ENCODE measurements around the gene FOXN1. TPM values are rescaled to one million over a fixed set of nuclear protein-coding genes. Genes with fewer than 3 reads are reported as not detected.

Gene FOXN1
- total RNA-seq, 3 donors from 2014 or later, result 0.29 TPM; not detected in 2

- intact Hi-C loops (cut with DNase I; ENCODE audit: low total_unique reads), result no loop called here
- Histone ChIP-seq H3K36me3 (no peaks in the 10 kb centered on the region), H3K27me3 (no peaks in the 10 kb centered on the region), H3K9me3 (no peaks in the 10 kb centered on the region), H3K27ac (peak overlapping the region; percentile 45 to 72), H3K4me1 (peaks cover 0 to 13% of the 10 kb centered on the region in 2 donors), H3K4me3 (no peak overlapping the region)
- DNase-seq (ENCODE audit: low spot score in 2 of 2), result peak in 1 of 2 donors; percentile 48
- TF ChIP-seq POLR2A (IDR thresholded peaks at IDR 0.05), result no peak
- TF ChIP-seq CTCF (IDR thresholded peaks at IDR 0.05), result no peak
- TF ChIP-seq POLR2AphosphoS5 (IDR thresholded peaks at IDR 0.05), result no peak
Measured at GRCh38 chr17:28475151-28475900, 30.8 kb upstream of the FOXN1 start.

DNA sequence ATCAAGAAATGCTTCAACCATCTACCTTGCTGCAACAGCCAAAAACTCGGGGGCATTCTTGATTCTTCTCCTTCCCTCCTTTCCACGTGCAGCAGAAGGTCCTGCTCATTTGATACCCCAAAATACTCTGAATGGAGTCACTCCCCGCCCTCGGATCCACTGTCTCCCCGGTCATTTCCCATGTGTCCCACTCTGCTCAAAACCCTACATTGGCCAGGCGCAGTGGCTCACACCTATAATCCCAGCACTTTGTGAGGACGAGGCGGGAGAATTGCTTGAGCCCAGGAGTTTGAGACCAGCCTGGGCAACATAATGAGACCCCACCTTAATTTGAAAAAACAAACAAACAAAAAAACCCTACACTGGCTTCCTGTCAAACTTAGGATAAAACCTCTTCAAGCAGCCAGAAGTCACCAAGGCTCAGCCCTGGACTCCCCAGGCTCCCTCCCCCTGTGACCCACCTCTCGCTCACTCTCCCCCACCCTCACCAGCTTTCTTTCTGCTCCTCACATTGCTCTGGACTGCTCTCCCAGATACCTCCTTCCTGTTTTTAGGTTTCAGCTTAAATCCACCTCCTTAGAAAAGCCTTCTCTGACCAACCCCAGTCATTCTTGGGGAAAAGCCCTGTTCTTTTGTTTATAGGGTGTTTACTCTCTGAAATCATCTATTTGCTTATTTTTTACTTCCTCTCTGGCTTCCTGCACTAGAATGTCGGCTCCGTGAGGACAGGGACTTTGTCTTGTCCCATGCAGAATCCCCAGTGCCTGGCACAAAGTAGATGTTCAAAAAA is 29.9 kb upstream of the FOXN1 start:
- Histone ChIP-seq H3K27ac (peak overlapping the region in 1 of 2 donors; percentile 72), H3K4me1 (peaks cover 0 to 8% of the 10 kb centered on the region in 2 donors), H3K9me3 (no peaks in the 10 kb centered on the region), H3K4me3 (no peak overlapping the region), H3K27me3 (no peaks in the 10 kb centered on the region), H3K36me3 (no peaks in the 10 kb centered on the region)
- peak in 1 of 2 donors; percentile 9 for DNase-seq (ENCODE audit: low spot score in 2 of 2)
- no peak for TF ChIP-seq CTCF (IDR thresholded peaks at IDR 0.05)
- TF ChIP-seq POLR2A (IDR thresholded peaks at IDR 0.05), result no peak
- no peak for TF ChIP-seq POLR2AphosphoS5 (IDR thresholded peaks at IDR 0.05)
- intact Hi-C loops (cut with DNase I; ENCODE audit: low total_unique reads), result no loop called here

DNA sequence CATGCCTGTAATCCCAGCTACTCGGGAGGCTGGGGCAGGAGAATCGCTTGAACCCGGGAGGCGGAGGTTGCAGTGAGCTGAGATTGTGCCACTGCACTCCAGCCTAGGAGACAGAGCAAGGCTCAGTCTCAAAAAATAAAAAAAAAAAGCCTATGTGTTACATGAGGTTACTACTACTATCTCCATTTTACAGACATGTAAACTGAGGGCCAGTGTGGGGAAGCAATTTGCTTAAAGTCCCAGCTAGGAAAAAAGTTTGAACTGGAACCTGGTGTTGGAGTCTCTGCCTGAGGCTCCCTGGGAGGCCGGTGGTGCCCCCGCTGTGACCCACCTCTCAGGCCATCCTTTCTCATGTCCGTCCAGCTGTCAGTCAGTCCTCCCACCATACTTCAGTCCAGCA is 28.2 kb upstream of the FOXN1 start:
- DNase-seq (ENCODE audit: low spot score in 2 of 2), result no peak

DNA sequence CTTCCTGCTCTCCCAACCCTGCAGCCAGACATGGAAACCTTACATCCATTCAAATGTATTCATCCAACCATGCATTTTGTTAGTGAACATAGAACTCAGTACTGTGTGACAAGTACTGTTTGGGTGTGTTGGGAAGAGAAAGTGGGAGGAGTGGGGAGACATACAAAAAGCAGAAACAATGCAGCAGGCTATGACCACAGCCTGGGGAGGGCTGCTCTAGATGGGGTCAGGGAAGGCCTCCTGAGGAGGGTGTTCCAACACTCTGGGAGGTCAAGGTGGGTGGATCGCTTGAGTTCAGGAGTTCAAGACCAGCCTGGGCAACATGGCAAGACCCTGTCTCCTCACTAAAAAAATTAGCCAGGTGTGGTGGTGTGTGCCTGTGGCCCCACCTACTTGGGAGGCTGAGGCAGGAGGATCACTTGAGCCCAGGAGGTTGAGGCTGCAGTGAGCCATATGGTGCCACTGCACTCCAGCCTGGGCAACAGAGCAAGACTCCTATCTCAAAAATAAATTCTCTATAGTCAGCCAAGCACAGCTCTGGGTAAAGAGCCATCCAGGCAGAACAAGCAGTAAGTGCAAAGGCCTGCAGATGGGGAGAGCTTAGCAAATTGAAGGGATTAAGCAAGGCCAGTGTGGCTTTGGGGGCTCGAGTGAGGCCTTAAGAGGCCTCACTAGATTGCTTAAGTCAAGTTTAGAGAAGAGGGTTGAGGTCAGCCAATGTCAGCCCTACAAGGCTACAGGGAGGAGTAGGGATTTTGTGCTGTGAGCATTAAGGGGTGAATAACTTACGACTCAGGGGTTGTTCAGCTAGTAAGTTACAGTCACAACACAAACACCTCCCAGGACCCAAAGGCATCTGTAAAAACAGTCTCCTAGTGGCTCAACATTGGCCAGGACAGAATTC is 27.2 kb upstream of the FOXN1 start:
- H3K27me3 ChIP-seq, result no peaks in the 10 kb centered on the region
- H3K9me3 ChIP-seq, result no peaks in the 10 kb centered on the region
- H3K4me3 ChIP-seq, result no peak overlapping the region
- TF ChIP-seq POLR2AphosphoS5 (IDR thresholded peaks at IDR 0.05), result no peak
- TF ChIP-seq CTCF (IDR thresholded peaks at IDR 0.05), result no peak
- TF ChIP-seq POLR2A (IDR thresholded peaks at IDR 0.05), result no peak
- intact Hi-C loops (cut with DNase I; ENCODE audit: low total_unique reads), result no loop called here
- H3K27ac ChIP-seq, result no peak overlapping the region
- H3K4me1 ChIP-seq, result peaks cover 0 to 4% of the 10 kb centered on the region in 2 donors
- no peak for DNase-seq (ENCODE audit: low spot score in 2 of 2)
- H3K36me3 ChIP-seq, result no peaks in the 10 kb centered on the region

More for the DNA sequence above, 28.2 kb upstream of the FOXN1 start:
- H3K9me3 ChIP-seq, result no peaks in the 10 kb centered on the region
- no peak overlapping the region for H3K27ac ChIP-seq
- TF ChIP-seq POLR2A (IDR thresholded peaks at IDR 0.05) (no peak), POLR2AphosphoS5 (IDR thresholded peaks at IDR 0.05) (no peak), CTCF (IDR thresholded peaks at IDR 0.05) (no peak)
- intact Hi-C loops (cut with DNase I; ENCODE audit: low total_unique reads), result no loop called here
- H3K36me3 ChIP-seq, result no peaks in the 10 kb centered on the region
- H3K4me1 ChIP-seq, result peaks cover 0 to 4% of the 10 kb centered on the region in 2 donors
- no peaks in the 10 kb centered on the region for H3K27me3 ChIP-seq
- H3K4me3 ChIP-seq, result no peak overlapping the region
